C4-2B (cell line): ENCODE results near the gene TSHR.

Experiments used
- ZFX ChIP-seq: fragments of 450-650 bp; IDR thresholded peaks from 2 replicates; pipeline ENCODE4 v1.6.1; 2017
- TF ChIP-seq, protein P1 (sequence below): fragments of 450-650 bp; conservative IDR thresholded peaks from 2 replicates; pipeline ENCODE4 v1.5.1; 2017; ENCODE audit warnings: mild to moderate bottlenecking

DNA sequence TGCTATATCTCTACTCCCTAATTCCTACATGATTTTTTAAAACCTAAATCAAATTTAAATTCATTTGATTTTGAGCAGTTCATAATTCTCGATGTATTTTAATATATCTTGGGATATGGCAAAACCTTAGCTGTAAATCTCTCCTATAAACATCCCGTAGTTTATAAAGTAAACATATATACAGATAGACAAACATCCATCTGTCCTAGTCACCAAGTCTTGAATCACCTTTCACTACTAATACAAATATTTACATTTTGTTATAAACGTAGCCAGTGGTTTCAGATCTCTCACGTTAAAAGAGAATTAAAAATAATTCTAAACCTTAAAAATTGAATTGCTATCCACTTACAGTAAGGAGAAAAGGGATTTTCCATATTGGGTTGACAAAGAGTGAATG is 107.0 kb downstream of the TSHR start:
- TF ChIP-seq, protein P1, sequence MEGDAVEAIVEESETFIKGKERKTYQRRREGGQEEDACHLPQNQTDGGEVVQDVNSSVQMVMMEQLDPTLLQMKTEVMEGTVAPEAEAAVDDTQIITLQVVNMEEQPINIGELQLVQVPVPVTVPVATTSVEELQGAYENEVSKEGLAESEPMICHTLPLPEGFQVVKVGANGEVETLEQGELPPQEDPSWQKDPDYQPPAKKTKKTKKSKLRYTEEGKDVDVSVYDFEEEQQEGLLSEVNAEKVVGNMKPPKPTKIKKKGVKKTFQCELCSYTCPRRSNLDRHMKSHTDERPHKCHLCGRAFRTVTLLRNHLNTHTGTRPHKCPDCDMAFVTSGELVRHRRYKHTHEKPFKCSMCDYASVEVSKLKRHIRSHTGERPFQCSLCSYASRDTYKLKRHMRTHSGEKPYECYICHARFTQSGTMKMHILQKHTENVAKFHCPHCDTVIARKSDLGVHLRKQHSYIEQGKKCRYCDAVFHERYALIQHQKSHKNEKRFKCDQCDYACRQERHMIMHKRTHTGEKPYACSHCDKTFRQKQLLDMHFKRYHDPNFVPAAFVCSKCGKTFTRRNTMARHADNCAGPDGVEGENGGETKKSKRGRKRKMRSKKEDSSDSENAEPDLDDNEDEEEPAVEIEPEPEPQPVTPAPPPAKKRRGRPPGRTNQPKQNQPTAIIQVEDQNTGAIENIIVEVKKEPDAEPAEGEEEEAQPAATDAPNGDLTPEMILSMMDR: no peak
- no peak for TF ChIP-seq ZFX
